Astrocyte (in vitro differentiated cells and primary cell): ENCODE results near the gene FBXO17. TPM values are rescaled to one million over a fixed set of nuclear protein-coding genes. Genes with fewer than 3 reads are reported as not detected.
"Not testable (repeated sequence)": the region's sequence is repeated elsewhere in the genome, so short reads cannot be mapped to it uniquely, and the experiment has no call there.

Experiments
- DNase-seq: peaks from one replicate; pipeline ENCODE4 v3.0.0-alpha.2; 2010; ENCODE audit warnings: low read depth
- FAIRE-seq: peaks from 2 replicates; lab custom pipeline; 2011; peaks lifted over from hg19 to GRCh38; lab: Jason Lieb, UNC
- H2AFZ ChIP-seq: 2 replicates; pipeline ENCODE4 v1.6.0; 2012; ENCODE audit warnings: low read depth, low read length, inconsistent platforms
- H3K27ac ChIP-seq: 2 replicates; pipeline ENCODE4 v1.5.1; 2011; ENCODE audit warnings: low read depth, low read length, inconsistent platforms
- H3K27me3 ChIP-seq: 2 replicates; pipeline ENCODE4 v1.6.0; 2011; ENCODE audit warnings: low read length, inconsistent platforms; ENCODE audit not compliant: insufficient read depth
- H3K36me3 ChIP-seq: 2 replicates; pipeline ENCODE4 v1.5.1; 2011; ENCODE audit warnings: low read length, inconsistent platforms; ENCODE audit not compliant: insufficient read depth
- H3K4me1 ChIP-seq: 2 replicates; pipeline ENCODE4 v1.5.1; 2011; ENCODE audit warnings: low read length, inconsistent platforms; ENCODE audit not compliant: insufficient read depth
- H3K4me2 ChIP-seq: 2 replicates; pipeline ENCODE4 v1.6.0; 2012; ENCODE audit warnings: low read length, inconsistent platforms
- H3K4me3 ChIP-seq: 2 replicates; pipeline ENCODE4 v1.5.1; 2011; ENCODE audit warnings: low read depth, mild to moderate bottlenecking, low read length, inconsistent platforms; ENCODE audit not compliant: insufficient read depth
- H3K79me2 ChIP-seq: 2 replicates; pipeline ENCODE4 v1.6.0; 2012; ENCODE audit warnings: mild to moderate bottlenecking, low read length, inconsistent platforms; ENCODE audit not compliant: insufficient read depth
- H3K9ac ChIP-seq: 2 replicates; pipeline ENCODE4 v1.6.0; 2012; ENCODE audit warnings: mild to moderate bottlenecking, low read length, inconsistent platforms
- H3K9me3 ChIP-seq: 2 replicates; pipeline ENCODE4 v1.5.1; 2012; ENCODE audit warnings: low read depth, mild to moderate bottlenecking, low read length, inconsistent platforms; ENCODE audit not compliant: insufficient read depth
- H4K20me1 ChIP-seq: 2 replicates; pipeline ENCODE4 v1.6.0; 2012; ENCODE audit warnings: low read length, inconsistent platforms; ENCODE audit not compliant: insufficient read depth
- H3K27ac Mint-ChIP-seq: one replicate; pipeline ENCODE4 v1.8.0; 2021; ENCODE audit warnings: mild to moderate bottlenecking, mixed read lengths; ENCODE audit not compliant: unreplicated experiment
- H3K27me3 Mint-ChIP-seq: one replicate; pipeline ENCODE4 v1.8.0; 2021; ENCODE audit warnings: low read depth, mixed read lengths; ENCODE audit not compliant: unreplicated experiment
- H3K36me3 Mint-ChIP-seq: one replicate; pipeline ENCODE4 v1.8.0; 2021; ENCODE audit warnings: low read depth, mixed read lengths; ENCODE audit not compliant: unreplicated experiment
- H3K4me1 Mint-ChIP-seq: one replicate; pipeline ENCODE4 v1.8.0; 2021; ENCODE audit warnings: low read depth, mixed read lengths; ENCODE audit not compliant: unreplicated experiment
- H3K4me3 Mint-ChIP-seq: one replicate; pipeline ENCODE4 v1.8.0; 2021; ENCODE audit warnings: mild to moderate bottlenecking, moderate library complexity, mixed read lengths; ENCODE audit not compliant: unreplicated experiment
- H3K9me3 Mint-ChIP-seq: one replicate; pipeline ENCODE4 v1.8.0; 2021; ENCODE audit warnings: mild to moderate bottlenecking, mixed read lengths; ENCODE audit not compliant: unreplicated experiment
- CTCF ChIP-seq: IDR thresholded peaks from 2 replicates; pipeline ENCODE4 v1.5.1; 2011; ENCODE audit warnings: low read depth, mild to moderate bottlenecking, inconsistent platforms, low read length, moderate library complexity; ENCODE audit not compliant: insufficient read depth
- EZH2 ChIP-seq: IDR thresholded peaks from 2 replicates; pipeline ENCODE4 v1.6.1; 2012; ENCODE audit warnings: mild to moderate bottlenecking, low read length, inconsistent platforms; ENCODE audit not compliant: insufficient read depth
- total RNA-seq: library from RNA; stranded (reverse); gene quantifications from 2 replicates; pipeline ENCODE4 v1.2.1, GENCODE V29; 2021

The FBXO17 gene
- total RNA-seq, 1 donor from 2014 or later, result 14.7 TPM

- no peak overlapping the region for H3K4me3 Mint-ChIP-seq
- Histone ChIP-seq H3K4me2 (peak overlapping the region; percentile 27), H3K9me3 (no peaks in the 10 kb centered on the region), H3K36me3 (no peaks in the 10 kb centered on the region), H3K4me3 (no peak overlapping the region), H4K20me1 (no peaks in the 10 kb centered on the region), H3K4me1 (peaks cover 9% of the 10 kb centered on the region), H3K27ac (no peak overlapping the region), H2AFZ (peak overlapping the region; percentile 74), H3K79me2 (no peaks in the 10 kb centered on the region), H3K9ac (no peak overlapping the region), H3K27me3 (no peaks in the 10 kb centered on the region)
- TF ChIP-seq EZH2, result no peak
- TF ChIP-seq CTCF, result no peak
- H3K36me3 Mint-ChIP-seq, result no peaks in the 10 kb centered on the region
- H3K27ac Mint-ChIP-seq, result peak overlapping the region; percentile 47
- peak; percentile 74 for DNase-seq
- H3K9me3 Mint-ChIP-seq, result no peaks in the 10 kb centered on the region
- peak; percentile 76 for FAIRE-seq
- peaks cover 16% of the 10 kb centered on the region for H3K4me1 Mint-ChIP-seq
- H3K27me3 Mint-ChIP-seq, result no peaks in the 10 kb centered on the region
Measured at GRCh38 chr19:38993271-38993670, 17.7 kb upstream of the FBXO17 start.

DNA sequence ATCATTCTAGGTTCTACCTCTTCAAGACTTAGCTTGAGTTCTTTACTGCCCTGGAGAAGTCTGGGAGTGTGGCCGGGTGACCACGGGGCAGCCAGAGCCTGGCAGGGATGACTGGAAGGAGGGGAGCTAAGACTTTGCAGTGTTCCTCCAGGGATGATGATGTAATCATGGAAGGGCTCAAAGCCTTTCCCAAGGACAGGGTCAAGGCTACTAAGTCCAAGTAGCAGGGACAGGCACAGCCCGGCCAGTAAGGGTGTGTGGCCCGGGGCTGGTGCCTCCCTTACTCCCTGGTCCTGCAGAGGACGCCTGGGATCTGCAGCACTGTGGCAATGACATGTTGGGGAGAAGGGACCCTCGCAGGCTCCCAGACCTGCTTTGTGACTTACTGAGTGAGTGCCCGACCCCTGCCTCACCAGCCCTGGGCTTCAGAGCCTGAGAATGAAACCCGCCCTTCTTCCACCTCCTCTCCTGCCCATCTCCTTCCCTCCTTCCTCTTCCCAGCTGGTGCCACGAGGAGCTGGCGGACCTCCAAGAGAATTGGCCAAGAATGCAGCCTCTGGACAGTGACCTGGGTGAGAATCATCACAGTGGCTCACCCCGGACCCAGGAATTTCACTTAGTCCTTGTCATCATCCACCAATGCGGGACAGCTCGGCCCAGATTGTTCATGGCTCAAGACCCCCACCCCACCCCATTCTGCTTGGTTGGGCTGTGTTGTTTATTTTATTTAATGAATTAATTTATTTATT, 15.6 kb upstream of the FBXO17 start:
- H3K4me2 ChIP-seq, result no peak overlapping the region
- H3K9me3 ChIP-seq, result no peaks in the 10 kb centered on the region
- H3K9me3 Mint-ChIP-seq, result no peaks in the 10 kb centered on the region
- H3K27me3 Mint-ChIP-seq, result no peaks in the 10 kb centered on the region
- TF ChIP-seq EZH2 (no peak), CTCF (no peak)
- H3K4me3 ChIP-seq, result no peak overlapping the region
- no peak overlapping the region for H2AFZ ChIP-seq
- no peaks in the 10 kb centered on the region for H3K36me3 Mint-ChIP-seq
- H3K27me3 ChIP-seq, result no peaks in the 10 kb centered on the region
- H3K27ac ChIP-seq, result no peak overlapping the region
- DNase-seq, result no peak
- no peaks in the 10 kb centered on the region for H3K36me3 ChIP-seq
- no peak overlapping the region for H3K27ac Mint-ChIP-seq
- no peak for FAIRE-seq
- no peaks in the 10 kb centered on the region for H4K20me1 ChIP-seq
- no peaks in the 10 kb centered on the region for H3K79me2 ChIP-seq
- H3K4me3 Mint-ChIP-seq, result no peak overlapping the region
- no peak overlapping the region for H3K9ac ChIP-seq
- H3K4me1 ChIP-seq, result peaks cover 9% of the 10 kb centered on the region
- peaks cover 16% of the 10 kb centered on the region for H3K4me1 Mint-ChIP-seq

GRCh38 chr19:38989614-38990013, 14.1 kb upstream of the FBXO17 start:
- H4K20me1 ChIP-seq, DNase-seq, H3K27me3 Mint-ChIP-seq, H3K36me3 Mint-ChIP-seq, H3K27ac Mint-ChIP-seq, H3K27me3 ChIP-seq, H3K4me3 ChIP-seq, H3K4me3 Mint-ChIP-seq, H3K4me2 ChIP-seq, H3K27ac ChIP-seq, H3K9me3 ChIP-seq, H3K36me3 ChIP-seq, H2AFZ ChIP-seq, H3K9ac ChIP-seq, H3K9me3 Mint-ChIP-seq, H3K4me1 ChIP-seq, FAIRE-seq, H3K79me2 ChIP-seq: not testable (repeated sequence)
- peaks cover 16% of the 10 kb centered on the region for H3K4me1 Mint-ChIP-seq
